Gastroesophageal sphincter (tissue), 4 donors: ENCODE results near the gene PPP4R3A. TPM values are rescaled to one million over a fixed set of nuclear protein-coding genes. Genes with fewer than 3 reads are reported as not detected.
A peak's percentile ranks its signal among the peaks of the same experiment; 100 is the strongest.

Experiments
- ATAC-seq: fragments of 150-250 bp; one replicate; pipeline ENCODE4 v1.9.1; 2016; ENCODE audit warnings: mild to moderate bottlenecking, moderate library complexity
- H3K27ac ChIP-seq, 4 donors: fragments of 200-600 bp; sonication (generic) in 3 of 4; 1 replicate in 3 of 4; 2 replicates in 1 of 4; pipeline ENCODE4 v1.5.1; 2016 to 2019
- H3K27me3 ChIP-seq: fragments of 200-600 bp; sonication (generic); one replicate; pipeline ENCODE4 v1.5.1; 2019
- H3K36me3 ChIP-seq, 2 donors: fragments of 200-600 bp; sonication (generic); one replicate each; pipeline ENCODE4 v1.5.1; 2019; ENCODE audit warnings: control low read depth in 1 of 2
- H3K4me1 ChIP-seq, 3 donors: fragments of 200-600 bp; sonication (generic); 1 replicate in 2 of 3; 2 replicates in 1 of 3; pipeline ENCODE4 v1.5.1; 2016 to 2019; ENCODE audit warnings: control low read depth in 2 of 3
- H3K4me3 ChIP-seq, 2 donors: fragments of 200-600 bp; sonication (generic); one replicate each; pipeline ENCODE4 v1.5.1; 2019; ENCODE audit warnings: mild to moderate bottlenecking in 1 of 2, moderate library complexity in 1 of 2
- H3K9me3 ChIP-seq, 3 donors: fragments of 200-600 bp; sonication (generic); one replicate each; pipeline ENCODE4 v1.5.1; 2017 to 2019; ENCODE audit warnings: control low read depth in 2 of 3
- CTCF ChIP-seq, 4 experiments: fragments of 200-600 bp in 2 of 4; fragments of 450-650 bp in 2 of 4; sonication (generic) in 1 of 4; IDR thresholded peaks; one replicate each; pipeline ENCODE4 v1.5.1; 2017 to 2019; ENCODE audit warnings: antibody characterized with exemption in 4 of 4, mild to moderate bottlenecking in 2 of 4, moderate library complexity in 2 of 4
- EP300 ChIP-seq: sonication (generic); formaldehyde crosslinking; IDR thresholded peaks from one replicate; pipeline ENCODE4 v1.6.1; 2017; ENCODE audit warnings: antibody characterized with exemption, mild to moderate bottlenecking
- POLR2A ChIP-seq, 2 donors: fragments of 450-650 bp; IDR thresholded peaks; one replicate each; pipeline ENCODE4 v1.6.1; 2017; ENCODE audit warnings: antibody characterized with exemption in 2 of 2, mild to moderate bottlenecking in 2 of 2, moderate library complexity in 1 of 2
- POLR2AphosphoS5 ChIP-seq: sonication (generic); formaldehyde crosslinking; IDR thresholded peaks from one replicate; pipeline ENCODE4 v1.6.1; 2017; ENCODE audit warnings: antibody characterized with exemption
- WGBS, 2 donors: methylation state at CpG; one replicate each; pipeline ENCODE4 v1.1.5; 2018; ENCODE audit warnings: low coverage in 1 of 2; 5-methylcytosine and 5-hydroxymethylcytosine counted together
- total RNA-seq, 4 donors: library from RNA; depleted of rRNA; stranded (reverse); fragments of >200 nt; gene quantifications; one replicate each; pipeline ENCODE4 v1.1.0, GENCODE V29; 2016

PPP4R3A gene
- total RNA-seq, 4 donors from 2014 or later = 66.5 to 108 (median 77.4) TPM

GRCh38 chr14:91509083-91509877 is 830 bp downstream of the PPP4R3A start:
- Histone ChIP-seq H3K36me3 (peaks cover 0 to 14% of the 10 kb centered on the region in 2 donors), H3K9me3 (no peaks in the 10 kb centered on the region), H3K27ac (peak overlapping the region; percentile 95 to 99 (median 99)), H3K4me1 (peaks cover 0 to 49% (median 15%) of the 10 kb centered on the region in 3 donors), H3K27me3 (no peaks in the 10 kb centered on the region), H3K4me3 (peak overlapping the region; percentile 70 to 97)
- no peak for ATAC-seq
- peak in 1 of 4 experiments; percentile 4 for TF ChIP-seq CTCF (IDR thresholded peaks at IDR 0.05)
- no peak for TF ChIP-seq EP300
- TF ChIP-seq POLR2AphosphoS5 = peak; percentile 5
- WGBS, 2 donors = 0% methylated on average over 1 to 6 of the region's 71 CpGs

- no peaks in the 10 kb centered on the region for H3K27me3 ChIP-seq
- WGBS, 2 donors = 0 to 5% methylated on average over 2 of the region's 2 CpGs
- no peaks in the 10 kb centered on the region for H3K9me3 ChIP-seq
- peaks cover 2 to 61% (median 15%) of the 10 kb centered on the region in 3 donors for H3K4me1 ChIP-seq
- H3K27ac ChIP-seq = peak overlapping the region in 3 of 4 donors; percentile 25 to 99 (median 99)
- peak overlapping the region; percentile 70 to 97 for H3K4me3 ChIP-seq
- ATAC-seq = no peak
- peaks cover 0 to 15% of the 10 kb centered on the region in 2 donors for H3K36me3 ChIP-seq
- TF ChIP-seq EP300 (no peak), POLR2AphosphoS5 (no peak), CTCF (IDR thresholded peaks at IDR 0.05) (no peak), POLR2A (IDR thresholded peaks at IDR 0.05) (no peak)
Measured at GRCh38 chr14:91508105-91508504, 2.0 kb downstream of the PPP4R3A start.

- TF ChIP-seq POLR2AphosphoS5 (no peak), EP300 (no peak), POLR2A (IDR thresholded peaks at IDR 0.05) (no peak), CTCF (IDR thresholded peaks at IDR 0.05) (no peak)
- Histone ChIP-seq H3K4me3 (peak overlapping the region in 1 of 2 donors; percentile 24), H3K27ac (no peak overlapping the region), H3K27me3 (no peaks in the 10 kb centered on the region), H3K36me3 (peaks cover 0 to 19% of the 10 kb centered on the region in 2 donors), H3K4me1 (peaks cover 4 to 75% (median 26%) of the 10 kb centered on the region in 3 donors), H3K9me3 (no peaks in the 10 kb centered on the region)
- ATAC-seq = no peak
- WGBS, 2 donors = 85 to 92% methylated on average over 3 to 4 of the region's 4 CpGs
Measured at GRCh38 chr14:91506226-91506625, 3.9 kb downstream of the PPP4R3A start.

- 88 to 100% methylated on average over 1 to 3 of the region's 4 CpGs for WGBS, 2 donors
- TF ChIP-seq CTCF (IDR thresholded peaks at IDR 0.05) (no peak), POLR2AphosphoS5 (no peak), EP300 (no peak), POLR2A (IDR thresholded peaks at IDR 0.05) (no peak)
- H3K4me3 ChIP-seq = no peak overlapping the region
- no peak overlapping the region for H3K27ac ChIP-seq
- peaks cover 4 to 83% (median 24%) of the 10 kb centered on the region in 3 donors for H3K4me1 ChIP-seq
- no peak for ATAC-seq
- no peaks in the 10 kb centered on the region for H3K9me3 ChIP-seq
- H3K27me3 ChIP-seq = no peaks in the 10 kb centered on the region
- H3K36me3 ChIP-seq = peaks cover 0 to 19% of the 10 kb centered on the region in 2 donors
Measured at GRCh38 chr14:91503000-91503504, 7.1 kb downstream of the PPP4R3A start.
